DND-41 (cell line): Measurements from ENCODE around the gene UQCC2.

ENCODE experiments used
- CTCF ChIP-seq: IDR thresholded peaks from 2 replicates; pipeline ENCODE4 v1.5.1; 2012; ENCODE audit warnings: borderline replicate concordance, low read length, moderate library complexity, mild to moderate bottlenecking; ENCODE audit not compliant: poor library complexity, severe bottlenecking; ENCODE audit errors: extremely low read depth
- EZH2 ChIP-seq: IDR thresholded peaks from 3 replicates; pipeline ENCODE4 v1.6.1; 2012; ENCODE audit warnings: borderline replicate concordance, low read depth, mild to moderate bottlenecking, moderate library complexity, low read length, inconsistent platforms; ENCODE audit not compliant: severe bottlenecking

DNA sequence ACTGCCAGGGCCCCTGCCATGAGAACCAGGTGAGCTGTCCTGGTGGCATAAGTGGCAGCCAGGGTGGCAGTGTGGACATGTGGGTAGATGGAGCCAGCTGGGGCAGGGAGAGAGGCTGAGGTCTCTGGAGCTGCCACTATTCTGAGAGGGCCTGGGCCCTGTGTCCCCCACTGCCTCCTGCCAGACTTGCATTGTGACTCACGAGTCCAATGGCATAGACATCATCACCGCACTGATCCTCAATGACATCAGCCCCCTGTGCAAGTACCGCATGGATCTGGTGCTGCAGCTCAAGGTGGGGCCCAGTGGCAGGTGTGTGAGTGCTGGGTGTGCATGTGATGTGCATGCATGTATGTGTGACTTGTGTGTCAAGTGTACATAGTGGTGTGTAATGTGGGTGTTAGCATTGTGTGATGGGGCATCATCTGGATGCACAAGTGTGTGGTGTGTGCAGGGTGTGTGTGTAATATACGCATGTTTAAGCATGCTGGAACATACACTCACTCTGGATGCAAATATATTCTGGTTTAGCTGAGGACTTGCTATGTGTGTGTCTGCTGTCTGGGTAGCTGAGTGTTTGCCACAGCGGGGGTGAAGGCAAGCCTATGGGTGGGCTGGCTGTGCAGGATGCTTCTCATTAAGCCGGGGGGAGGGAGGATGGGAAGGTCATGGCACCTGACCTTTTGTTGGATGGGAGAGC is 25.1 kb downstream of the UQCC2 start:
- TF ChIP-seq CTCF (no peak), EZH2 (no peak)
